Keratinocyte (primary cell): Measurements from ENCODE around the gene BHLHA9. TPM values are rescaled to one million over a fixed set of nuclear protein-coding genes. Genes with fewer than 3 reads are reported as not detected.
"Not testable (repeated sequence)": the region's sequence is repeated elsewhere in the genome, so short reads cannot be mapped to it uniquely, and the experiment has no call there.

Experiments
- DNase-seq: peaks from one replicate; pipeline ENCODE4 v3.0.0-alpha.2; 2011; ENCODE audit warnings: low read depth, missing footprints, low spot score
- FAIRE-seq: peaks from 2 replicates; lab custom pipeline; 2011; peaks lifted over from hg19 to GRCh38; lab: Jason Lieb, UNC
- H2AFZ ChIP-seq: 2 replicates; pipeline ENCODE4 v1.6.0; 2012; ENCODE audit warnings: low read length, control low read depth, inconsistent platforms; ENCODE audit not compliant: control insufficient read depth
- H3K27ac ChIP-seq: 2 replicates; pipeline ENCODE4 v1.5.1; 2011; ENCODE audit warnings: low read length; ENCODE audit not compliant: control insufficient read depth, insufficient read depth
- H3K27me3 ChIP-seq: 3 replicates; pipeline ENCODE4 v1.6.0; 2011; ENCODE audit warnings: low read length; ENCODE audit not compliant: control insufficient read depth, insufficient read depth; ENCODE audit errors: extremely low read depth
- H3K36me3 ChIP-seq, 2 experiments: 2 replicates in 1 of 2; 3 replicates in 1 of 2; pipeline ENCODE4 v1.5.1; 2011; ENCODE audit warnings: low read length in 2 of 2, mild to moderate bottlenecking in 1 of 2; ENCODE audit not compliant: control insufficient read depth in 2 of 2, insufficient read depth in 2 of 2; ENCODE audit errors: extremely low read depth in 1 of 2
- H3K4me1 ChIP-seq: 3 replicates; pipeline ENCODE4 v1.5.1; 2011; ENCODE audit warnings: low read length; ENCODE audit not compliant: control insufficient read depth, insufficient read depth; ENCODE audit errors: extremely low read depth
- H3K4me2 ChIP-seq: 3 replicates; pipeline ENCODE4 v1.6.0; 2011; ENCODE audit warnings: low read depth, low read length; ENCODE audit not compliant: control insufficient read depth, insufficient read depth; ENCODE audit errors: extremely low read depth
- H3K4me3 ChIP-seq, 3 experiments: fragments of 200-600 bp in 1 of 3; sonication (generic) in 1 of 3; 2 replicates in 2 of 3; 3 replicates in 1 of 3; pipeline ENCODE4 v1.5.1; 2011 to 2016; ENCODE audit warnings: low read length in 3 of 3, mild to moderate bottlenecking in 3 of 3, control low read depth in 2 of 3, inconsistent platforms in 1 of 3, low read depth in 1 of 3, mixed read lengths in 1 of 3, mixed run types in 1 of 3, moderate library complexity in 1 of 3; ENCODE audit not compliant: control insufficient read depth in 2 of 3, insufficient read depth in 2 of 3; ENCODE audit errors: extremely low read depth in 1 of 3
- H3K79me2 ChIP-seq: 2 replicates; pipeline ENCODE4 v1.6.0; 2012; ENCODE audit warnings: low read length; ENCODE audit not compliant: control insufficient read depth, insufficient read depth
- H3K9ac ChIP-seq: 3 replicates; pipeline ENCODE4 v1.6.0; 2011; ENCODE audit warnings: low read length; ENCODE audit not compliant: control insufficient read depth, insufficient read depth; ENCODE audit errors: extremely low read depth
- H3K9me1 ChIP-seq: 3 replicates; pipeline ENCODE4 v1.6.0; 2011; ENCODE audit warnings: low read length; ENCODE audit not compliant: control insufficient read depth, insufficient read depth; ENCODE audit errors: extremely low read depth
- H3K9me3 ChIP-seq: 2 replicates; pipeline ENCODE4 v1.5.1; 2012; ENCODE audit warnings: low read depth, low read length; ENCODE audit not compliant: control insufficient read depth
- H4K20me1 ChIP-seq: 3 replicates; pipeline ENCODE4 v1.6.0; 2011; ENCODE audit warnings: low read length; ENCODE audit not compliant: control insufficient read depth, insufficient read depth; ENCODE audit errors: extremely low read depth
- CTCF ChIP-seq, 3 experiments: IDR thresholded peaks in 1 of 3; conservative IDR thresholded peaks in 1 of 3; optimal IDR thresholded peaks in 1 of 3; 2 replicates in 2 of 3; 3 replicates in 1 of 3; pipeline versions ENCODE3 to v1.5.1; 2011; ENCODE audit warnings: low read length in 3 of 3, mild to moderate bottlenecking in 3 of 3, moderate library complexity in 2 of 3, control low read depth in 1 of 3, inconsistent platforms in 1 of 3; ENCODE audit not compliant: insufficient read depth in 2 of 3; ENCODE audit errors: extremely low read depth in 1 of 3
- EZH2 ChIP-seq: IDR thresholded peaks from one replicate; pipeline ENCODE4 v1.6.1; 2012; ENCODE audit warnings: inconsistent platforms, mild to moderate bottlenecking, low read length, moderate library complexity
- dilution Hi-C: fragments of 300-500 bp; cut with MboI; formaldehyde crosslinking; loops from one replicate; pipeline ENCODE4 v1.7.0; 2020; ENCODE audit warnings: low sequenced_read_pairs; ENCODE audit not compliant: extremely low pct_ligation_motif_present
- polyA plus RNA-seq, 5 experiments: library from polyadenylated mRNA; depleted of rRNA in 3 of 5; stranded (reverse) in 3 of 5; stranded (forward) in 1 of 5; unstranded in 1 of 5; fragments of >200 nt; gene quantifications; 1 replicate in 1 of 5; 2 replicates in 3 of 5; 3 replicates in 1 of 5; pipeline versions ENCODE4 v1.2.1 to v1.2.3, GENCODE V29; 2011 to 2012; ENCODE audit warnings: missing spikeins in 2 of 5, low read depth in 1 of 5, low replicate concordance in 1 of 5

The BHLHA9 gene
- polyA plus RNA-seq, 1 donor (not counting 4 experiments of a cell fraction or from before 2014, with no cell fraction given) = not detected

- Histone ChIP-seq H3K9ac (no peak overlapping the region), H3K79me2 (no peaks in the 10 kb centered on the region), H3K9me1 (no peaks in the 10 kb centered on the region), H3K9me3 (no peaks in the 10 kb centered on the region), H3K4me1 (no peaks in the 10 kb centered on the region), H4K20me1 (no peaks in the 10 kb centered on the region), H3K4me3 (no peak overlapping the region), H2AFZ (no peak overlapping the region), H3K36me3 (no peaks in the 10 kb centered on the region), H3K27ac (no peak overlapping the region), H3K27me3 (no peaks in the 10 kb centered on the region), H3K4me2 (no peak overlapping the region)
- dilution Hi-C loops = no loop called here
- TF ChIP-seq CTCF (optimal IDR thresholded peaks at IDR 0.05 in 1 of 3, IDR thresholded peaks at IDR 0.05 in 1 of 3, conservative IDR thresholded peaks at IDR 0.05 in 1 of 3; ENCODE audit: extremely low read depth in 1 of 3, insufficient read depth in 2 of 3, low read length in 3 of 3) (no peak), EZH2 (no peak)
- DNase-seq (no peak), FAIRE-seq (no peak)
Observed at GRCh38 chr17:1239210-1239609, 31.0 kb upstream of the BHLHA9 start.

GRCh38 chr17:1240426-1240825, 29.8 kb upstream of the BHLHA9 start:
- H3K27me3 ChIP-seq, H3K9me1 ChIP-seq, H3K4me1 ChIP-seq, DNase-seq, H3K79me2 ChIP-seq, H3K9me3 ChIP-seq, H3K4me2 ChIP-seq, H3K4me3 ChIP-seq, dilution Hi-C loops, H3K9ac ChIP-seq, H3K27ac ChIP-seq, H2AFZ ChIP-seq, H4K20me1 ChIP-seq, H3K36me3 ChIP-seq, FAIRE-seq: not testable (repeated sequence)

DNA sequence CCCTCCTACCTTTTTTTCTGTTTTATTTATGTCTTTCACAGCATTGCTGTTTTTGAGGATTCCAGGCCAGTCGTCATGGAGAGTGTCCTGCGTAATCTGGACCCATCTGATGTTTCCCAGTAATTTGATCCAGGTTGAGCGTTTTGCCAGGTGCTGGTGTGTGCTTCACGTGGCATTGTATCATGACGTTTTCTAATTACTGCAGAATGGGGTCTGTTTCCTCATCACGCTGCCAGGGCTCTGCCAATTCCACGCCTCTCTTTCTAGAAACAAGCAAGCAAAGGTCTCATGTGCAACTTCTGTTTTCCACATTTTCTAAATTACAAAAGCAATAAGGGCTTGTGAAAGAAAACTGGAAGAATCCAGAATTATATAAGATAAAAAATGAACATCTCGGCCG, 28.3 kb upstream of the BHLHA9 start:
- Histone ChIP-seq H3K36me3 (no peaks in the 10 kb centered on the region), H3K79me2 (no peaks in the 10 kb centered on the region), H3K9me3 (no peaks in the 10 kb centered on the region), H3K27me3 (no peaks in the 10 kb centered on the region), H3K27ac (no peak overlapping the region), H3K9me1 (no peaks in the 10 kb centered on the region), H3K9ac (no peak overlapping the region), H3K4me3 (no peak overlapping the region), H4K20me1 (no peaks in the 10 kb centered on the region), H3K4me1 (no peaks in the 10 kb centered on the region), H2AFZ (no peak overlapping the region), H3K4me2 (no peak overlapping the region)
- TF ChIP-seq CTCF (optimal IDR thresholded peaks at IDR 0.05 in 1 of 3, IDR thresholded peaks at IDR 0.05 in 1 of 3, conservative IDR thresholded peaks at IDR 0.05 in 1 of 3; ENCODE audit: extremely low read depth in 1 of 3, insufficient read depth in 2 of 3, low read length in 3 of 3) (no peak), EZH2 (no peak)
- dilution Hi-C loops = no loop called here
- no peak for FAIRE-seq
- DNase-seq = no peak
